ENCODE results near the gene C9orf78.

DNA sequence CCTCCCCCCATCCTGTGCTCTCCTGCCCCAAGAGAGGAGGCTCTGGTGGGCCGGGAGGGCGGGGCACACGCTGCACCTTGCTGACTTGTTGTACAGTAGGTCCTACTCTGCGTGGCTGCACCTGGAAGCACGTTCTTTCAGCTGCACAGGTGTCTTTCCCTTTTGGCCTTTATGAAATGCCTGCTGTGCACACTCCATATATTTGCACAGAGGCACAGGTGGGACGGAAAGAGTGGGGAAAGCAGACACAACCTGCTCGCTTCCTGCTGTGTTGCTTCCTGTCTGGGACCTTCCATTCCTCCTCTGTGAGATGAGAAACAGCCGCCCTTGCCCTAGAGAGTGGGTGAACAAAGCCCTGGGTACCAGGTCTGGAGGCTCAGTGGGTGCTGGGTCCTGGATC, 5.0 kb upstream of the C9orf78 start:
- TF ChIP-seq CEBPB (IDR thresholded peaks at IDR 0.05) (no peak), EP300 (IDR thresholded peaks at IDR 0.05; ENCODE audit: borderline replicate concordance) (no peak), RAD21 (IDR thresholded peaks at IDR 0.05; ENCODE audit: low read depth) (no peak), CREB1 (IDR thresholded peaks at IDR 0.05; ENCODE audit: low read depth) (no peak)
- TF ChIP-seq, protein P1, sequence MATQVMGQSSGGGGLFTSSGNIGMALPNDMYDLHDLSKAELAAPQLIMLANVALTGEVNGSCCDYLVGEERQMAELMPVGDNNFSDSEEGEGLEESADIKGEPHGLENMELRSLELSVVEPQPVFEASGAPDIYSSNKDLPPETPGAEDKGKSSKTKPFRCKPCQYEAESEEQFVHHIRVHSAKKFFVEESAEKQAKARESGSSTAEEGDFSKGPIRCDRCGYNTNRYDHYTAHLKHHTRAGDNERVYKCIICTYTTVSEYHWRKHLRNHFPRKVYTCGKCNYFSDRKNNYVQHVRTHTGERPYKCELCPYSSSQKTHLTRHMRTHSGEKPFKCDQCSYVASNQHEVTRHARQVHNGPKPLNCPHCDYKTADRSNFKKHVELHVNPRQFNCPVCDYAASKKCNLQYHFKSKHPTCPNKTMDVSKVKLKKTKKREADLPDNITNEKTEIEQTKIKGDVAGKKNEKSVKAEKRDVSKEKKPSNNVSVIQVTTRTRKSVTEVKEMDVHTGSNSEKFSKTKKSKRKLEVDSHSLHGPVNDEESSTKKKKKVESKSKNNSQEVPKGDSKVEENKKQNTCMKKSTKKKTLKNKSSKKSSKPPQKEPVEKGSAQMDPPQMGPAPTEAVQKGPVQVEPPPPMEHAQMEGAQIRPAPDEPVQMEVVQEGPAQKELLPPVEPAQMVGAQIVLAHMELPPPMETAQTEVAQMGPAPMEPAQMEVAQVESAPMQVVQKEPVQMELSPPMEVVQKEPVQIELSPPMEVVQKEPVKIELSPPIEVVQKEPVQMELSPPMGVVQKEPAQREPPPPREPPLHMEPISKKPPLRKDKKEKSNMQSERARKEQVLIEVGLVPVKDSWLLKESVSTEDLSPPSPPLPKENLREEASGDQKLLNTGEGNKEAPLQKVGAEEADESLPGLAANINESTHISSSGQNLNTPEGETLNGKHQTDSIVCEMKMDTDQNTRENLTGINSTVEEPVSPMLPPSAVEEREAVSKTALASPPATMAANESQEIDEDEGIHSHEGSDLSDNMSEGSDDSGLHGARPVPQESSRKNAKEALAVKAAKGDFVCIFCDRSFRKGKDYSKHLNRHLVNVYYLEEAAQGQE (IDR thresholded peaks at IDR 0.05; ENCODE audit: low read depth), result no peak

All from Ishikawa (cell line).